ENCODE results near the gene MMP17.
A peak's percentile ranks its signal among the peaks of the same experiment; 100 is the strongest.
"Not testable (repeated sequence)": the region's sequence is repeated elsewhere in the genome, so short reads cannot be mapped to it uniquely, and the experiment has no call there.

Gene MMP17

GRCh38 chr12:131877216-131877615 lies 49.0 kb downstream of the MMP17 start:
- not testable (repeated sequence) for H3K9ac ChIP-seq (ENCODE audit: low read length); H3K9me3 ChIP-seq (ENCODE audit: low read length); H3K27ac ChIP-seq (ENCODE audit: low read depth, low read length); H3K4me3 ChIP-seq (ENCODE audit: low read depth in 1 of 2, low read length in 2 of 2); H3K27me3 ChIP-seq (ENCODE audit: control insufficient read depth in 1 of 2, insufficient read depth in 2 of 2, low read length in 2 of 2); H3K4me1 ChIP-seq (ENCODE audit: insufficient read depth, low read length); H3K36me3 ChIP-seq (ENCODE audit: insufficient read depth, low read length)

GRCh38 chr12:131878436-131878835 lies 50.2 kb downstream of the MMP17 start:
- not testable (repeated sequence) for H3K4me1 ChIP-seq (ENCODE audit: insufficient read depth, low read length); H3K9me3 ChIP-seq (ENCODE audit: low read length); H3K36me3 ChIP-seq (ENCODE audit: insufficient read depth, low read length); H3K27me3 ChIP-seq (ENCODE audit: control insufficient read depth in 1 of 2, insufficient read depth in 2 of 2, low read length in 2 of 2); H3K27ac ChIP-seq (ENCODE audit: low read depth, low read length); H3K9ac ChIP-seq (ENCODE audit: low read length); H3K4me3 ChIP-seq (ENCODE audit: low read depth in 1 of 2, low read length in 2 of 2)

GRCh38 chr12:131882804-131883520 lies 54.8 kb downstream of the MMP17 start:
- Histone ChIP-seq H3K36me3 (ENCODE audit: insufficient read depth, low read length) (no peaks in the 10 kb centered on the region), H3K4me3 (ENCODE audit: low read depth in 1 of 2, low read length in 2 of 2) (no peak overlapping the region), H3K27me3 (ENCODE audit: control insufficient read depth in 1 of 2, insufficient read depth in 2 of 2, low read length in 2 of 2) (no peaks in the 10 kb centered on the region), H3K27ac (ENCODE audit: low read depth, low read length) (no peak overlapping the region), H3K9me3 (ENCODE audit: low read length) (no peaks in the 10 kb centered on the region), H3K9ac (ENCODE audit: low read length) (no peak overlapping the region), H3K4me1 (ENCODE audit: insufficient read depth, low read length) (no peaks in the 10 kb centered on the region)

- Histone ChIP-seq H3K4me3 (ENCODE audit: low read depth in 1 of 2, low read length in 2 of 2) (no peak overlapping the region), H3K4me1 (ENCODE audit: insufficient read depth, low read length) (no peaks in the 10 kb centered on the region), H3K27me3 (ENCODE audit: control insufficient read depth in 1 of 2, insufficient read depth in 2 of 2, low read length in 2 of 2) (no peaks in the 10 kb centered on the region), H3K9me3 (ENCODE audit: low read length) (no peaks in the 10 kb centered on the region), H3K36me3 (ENCODE audit: insufficient read depth, low read length) (no peaks in the 10 kb centered on the region), H3K9ac (ENCODE audit: low read length) (no peak overlapping the region), H3K27ac (ENCODE audit: low read depth, low read length) (no peak overlapping the region)
These were observed 55.3 kb downstream of the MMP17 start for GRCh38 chr12:131883521-131883900.

- H3K9me3 ChIP-seq (ENCODE audit: low read length); H3K27ac ChIP-seq (ENCODE audit: low read depth, low read length); H3K9ac ChIP-seq (ENCODE audit: low read length); H3K36me3 ChIP-seq (ENCODE audit: insufficient read depth, low read length); H3K4me3 ChIP-seq (ENCODE audit: low read depth in 1 of 2, low read length in 2 of 2); H3K27me3 ChIP-seq (ENCODE audit: control insufficient read depth in 1 of 2, insufficient read depth in 2 of 2, low read length in 2 of 2); H3K4me1 ChIP-seq (ENCODE audit: insufficient read depth, low read length): not testable (repeated sequence)
These were observed 56.9 kb downstream of the MMP17 start for GRCh38 chr12:131885076-131885475.

GRCh38 chr12:131885543-131886057 lies 57.4 kb downstream of the MMP17 start:
- Histone ChIP-seq H3K27ac (ENCODE audit: low read depth, low read length) (no peak overlapping the region), H3K9ac (ENCODE audit: low read length) (no peak overlapping the region), H3K27me3 (ENCODE audit: control insufficient read depth in 1 of 2, insufficient read depth in 2 of 2, low read length in 2 of 2) (no peaks in the 10 kb centered on the region)

GRCh38 chr12:131891722-131892121 lies 63.5 kb downstream of the MMP17 start:
- not testable (repeated sequence) for H3K36me3 ChIP-seq (ENCODE audit: insufficient read depth, low read length)

More at GRCh38 chr12:131885543-131886057, 57.4 kb downstream of the MMP17 start:
- Histone ChIP-seq H3K9me3 (ENCODE audit: low read length) (no peaks in the 10 kb centered on the region), H3K4me1 (ENCODE audit: insufficient read depth, low read length) (no peaks in the 10 kb centered on the region), H3K4me3 (ENCODE audit: low read depth in 1 of 2, low read length in 2 of 2) (no peak overlapping the region), H3K36me3 (ENCODE audit: insufficient read depth, low read length) (no peaks in the 10 kb centered on the region)

GRCh38 chr12:131892711-131893604 lies 64.8 kb downstream of the MMP17 start:
- no peak overlapping the region for H3K9ac ChIP-seq (ENCODE audit: low read length)
- no peaks in the 10 kb centered on the region for H3K27me3 ChIP-seq (ENCODE audit: control insufficient read depth in 1 of 2, insufficient read depth in 2 of 2, low read length in 2 of 2)
- H3K4me3 ChIP-seq (ENCODE audit: low read depth in 1 of 2, low read length in 2 of 2), result no peak overlapping the region
- no peaks in the 10 kb centered on the region for H3K9me3 ChIP-seq (ENCODE audit: low read length)
- H3K4me1 ChIP-seq (ENCODE audit: insufficient read depth, low read length), result peaks cover 17% of the 10 kb centered on the region
- H3K27ac ChIP-seq (ENCODE audit: low read depth, low read length), result no peak overlapping the region
- peaks cover 13% of the 10 kb centered on the region for H3K36me3 ChIP-seq (ENCODE audit: insufficient read depth, low read length)

More at GRCh38 chr12:131891722-131892121, 63.5 kb downstream of the MMP17 start:
- H3K9me3 ChIP-seq (ENCODE audit: low read length); H3K27ac ChIP-seq (ENCODE audit: low read depth, low read length); H3K27me3 ChIP-seq (ENCODE audit: control insufficient read depth in 1 of 2, insufficient read depth in 2 of 2, low read length in 2 of 2); H3K9ac ChIP-seq (ENCODE audit: low read length); H3K4me3 ChIP-seq (ENCODE audit: low read depth in 1 of 2, low read length in 2 of 2); H3K4me1 ChIP-seq (ENCODE audit: insufficient read depth, low read length): not testable (repeated sequence)

- no peak overlapping the region for H3K9ac ChIP-seq (ENCODE audit: low read length)
- H3K4me3 ChIP-seq (ENCODE audit: low read depth in 1 of 2, low read length in 2 of 2), result no peak overlapping the region
- no peaks in the 10 kb centered on the region for H3K9me3 ChIP-seq (ENCODE audit: low read length)
- no peak overlapping the region for H3K27ac ChIP-seq (ENCODE audit: low read depth, low read length)
- peaks cover 20% of the 10 kb centered on the region for H3K4me1 ChIP-seq (ENCODE audit: insufficient read depth, low read length)
- no peaks in the 10 kb centered on the region for H3K27me3 ChIP-seq (ENCODE audit: control insufficient read depth in 1 of 2, insufficient read depth in 2 of 2, low read length in 2 of 2)
- H3K36me3 ChIP-seq (ENCODE audit: insufficient read depth, low read length), result peaks cover 14% of the 10 kb centered on the region
These were observed 65.6 kb downstream of the MMP17 start for GRCh38 chr12:131893605-131894312.

- H3K9me3 ChIP-seq (ENCODE audit: low read length), result no peaks in the 10 kb centered on the region
- peak within 1 kb of the TSS; percentile 98 for H3K27ac ChIP-seq (ENCODE audit: low read depth, low read length)
- peaks cover 20% of the 10 kb centered on the region for H3K4me1 ChIP-seq (ENCODE audit: insufficient read depth, low read length)
- H3K9ac ChIP-seq (ENCODE audit: low read length), result peak within 1 kb of the TSS; percentile 69
- peaks cover 14% of the 10 kb centered on the region for H3K36me3 ChIP-seq (ENCODE audit: insufficient read depth, low read length)
- H3K27me3 ChIP-seq (ENCODE audit: control insufficient read depth in 1 of 2, insufficient read depth in 2 of 2, low read length in 2 of 2), result no peaks in the 10 kb centered on the region
- H3K4me3 ChIP-seq (ENCODE audit: low read depth in 1 of 2, low read length in 2 of 2), result peak within 1 kb of the TSS; percentile 76 to 79
These were observed 66.2 kb downstream of the MMP17 start, which contains the start of gene ULK1 for GRCh38 chr12:131894313-131894860. Gene ULK1, plus strand, starts transcription at chr12:131894622. Its CDS starts 380 bp downstream, at chr12:131895002.
